Keratinocyte (primary cell): ENCODE data around the gene GRM3. TPM values are rescaled to one million over a fixed set of nuclear protein-coding genes. Genes with fewer than 3 reads are reported as not detected.

Experiments used
- DNase-seq: peaks from one replicate; pipeline ENCODE4 v3.0.0-alpha.2; 2011; ENCODE audit warnings: low read depth, missing footprints, low spot score
- FAIRE-seq: peaks from 2 replicates; lab custom pipeline; 2011; peaks lifted over from hg19 to GRCh38; lab: Jason Lieb, UNC
- H2AFZ ChIP-seq: 2 replicates; pipeline ENCODE4 v1.6.0; 2012; ENCODE audit warnings: low read length, control low read depth, inconsistent platforms; ENCODE audit not compliant: control insufficient read depth
- H3K27ac ChIP-seq: 2 replicates; pipeline ENCODE4 v1.5.1; 2011; ENCODE audit warnings: low read length; ENCODE audit not compliant: control insufficient read depth, insufficient read depth
- H3K27me3 ChIP-seq: 3 replicates; pipeline ENCODE4 v1.6.0; 2011; ENCODE audit warnings: low read length; ENCODE audit not compliant: control insufficient read depth, insufficient read depth; ENCODE audit errors: extremely low read depth
- H3K36me3 ChIP-seq, 2 experiments: 2 replicates in 1 of 2; 3 replicates in 1 of 2; pipeline ENCODE4 v1.5.1; 2011; ENCODE audit warnings: low read length in 2 of 2, mild to moderate bottlenecking in 1 of 2; ENCODE audit not compliant: control insufficient read depth in 2 of 2, insufficient read depth in 2 of 2; ENCODE audit errors: extremely low read depth in 1 of 2
- H3K4me1 ChIP-seq: 3 replicates; pipeline ENCODE4 v1.5.1; 2011; ENCODE audit warnings: low read length; ENCODE audit not compliant: control insufficient read depth, insufficient read depth; ENCODE audit errors: extremely low read depth
- H3K4me2 ChIP-seq: 3 replicates; pipeline ENCODE4 v1.6.0; 2011; ENCODE audit warnings: low read depth, low read length; ENCODE audit not compliant: control insufficient read depth, insufficient read depth; ENCODE audit errors: extremely low read depth
- H3K4me3 ChIP-seq, 3 experiments: fragments of 200-600 bp in 1 of 3; sonication (generic) in 1 of 3; 2 replicates in 2 of 3; 3 replicates in 1 of 3; pipeline ENCODE4 v1.5.1; 2011 to 2016; ENCODE audit warnings: low read length in 3 of 3, mild to moderate bottlenecking in 3 of 3, control low read depth in 2 of 3, inconsistent platforms in 1 of 3, low read depth in 1 of 3, mixed read lengths in 1 of 3, mixed run types in 1 of 3, moderate library complexity in 1 of 3; ENCODE audit not compliant: control insufficient read depth in 2 of 3, insufficient read depth in 2 of 3; ENCODE audit errors: extremely low read depth in 1 of 3
- H3K79me2 ChIP-seq: 2 replicates; pipeline ENCODE4 v1.6.0; 2012; ENCODE audit warnings: low read length; ENCODE audit not compliant: control insufficient read depth, insufficient read depth
- H3K9ac ChIP-seq: 3 replicates; pipeline ENCODE4 v1.6.0; 2011; ENCODE audit warnings: low read length; ENCODE audit not compliant: control insufficient read depth, insufficient read depth; ENCODE audit errors: extremely low read depth
- H3K9me1 ChIP-seq: 3 replicates; pipeline ENCODE4 v1.6.0; 2011; ENCODE audit warnings: low read length; ENCODE audit not compliant: control insufficient read depth, insufficient read depth; ENCODE audit errors: extremely low read depth
- H3K9me3 ChIP-seq: 2 replicates; pipeline ENCODE4 v1.5.1; 2012; ENCODE audit warnings: low read depth, low read length; ENCODE audit not compliant: control insufficient read depth
- H4K20me1 ChIP-seq: 3 replicates; pipeline ENCODE4 v1.6.0; 2011; ENCODE audit warnings: low read length; ENCODE audit not compliant: control insufficient read depth, insufficient read depth; ENCODE audit errors: extremely low read depth
- EZH2 ChIP-seq: IDR thresholded peaks from one replicate; pipeline ENCODE4 v1.6.1; 2012; ENCODE audit warnings: inconsistent platforms, mild to moderate bottlenecking, low read length, moderate library complexity
- dilution Hi-C: fragments of 300-500 bp; cut with MboI; formaldehyde crosslinking; loops from one replicate; pipeline ENCODE4 v1.7.0; 2020; ENCODE audit warnings: low sequenced_read_pairs; ENCODE audit not compliant: extremely low pct_ligation_motif_present
- polyA plus RNA-seq, 5 experiments: library from polyadenylated mRNA; depleted of rRNA in 3 of 5; stranded (reverse) in 3 of 5; stranded (forward) in 1 of 5; unstranded in 1 of 5; fragments of >200 nt; gene quantifications; 1 replicate in 1 of 5; 2 replicates in 3 of 5; 3 replicates in 1 of 5; pipeline versions ENCODE4 v1.2.1 to v1.2.3, GENCODE V29; 2011 to 2012; ENCODE audit warnings: missing spikeins in 2 of 5, low read depth in 1 of 5, low replicate concordance in 1 of 5
- TF ChIP-seq, protein P1 (sequence below), 3 experiments: IDR thresholded peaks in 1 of 3; conservative IDR thresholded peaks in 1 of 3; optimal IDR thresholded peaks in 1 of 3; 2 replicates in 2 of 3; 3 replicates in 1 of 3; pipeline versions ENCODE3 to v1.5.1; 2011; ENCODE audit warnings: low read length in 3 of 3, mild to moderate bottlenecking in 3 of 3, moderate library complexity in 2 of 3, control low read depth in 1 of 3, inconsistent platforms in 1 of 3; ENCODE audit not compliant: insufficient read depth in 2 of 3; ENCODE audit errors: extremely low read depth in 1 of 3

GRM3 gene
- polyA plus RNA-seq, 1 donor (not counting 4 experiments of a cell fraction or from before 2014, with no cell fraction given), result not detected

DNA sequence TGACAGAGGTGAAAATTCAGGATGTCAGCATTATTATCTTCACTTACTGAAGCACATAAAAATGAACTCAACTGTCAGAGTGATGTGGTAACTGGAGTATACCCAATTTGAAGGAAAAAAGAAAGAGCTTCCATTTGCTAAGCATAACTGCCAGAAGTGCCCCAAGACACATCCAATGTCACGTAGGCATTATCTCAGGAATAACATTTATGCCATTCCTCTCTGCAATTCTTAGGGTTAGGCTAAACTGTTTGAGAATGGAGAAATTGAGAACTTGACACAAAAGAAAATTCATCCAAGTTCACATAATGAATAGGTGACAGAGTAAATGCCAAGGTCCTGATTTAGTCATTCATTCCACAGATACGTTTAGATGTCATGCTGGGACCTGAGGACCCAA lies 148.6 kb downstream of the GRM3 start:
- no peak overlapping the region for H3K9ac ChIP-seq
- H3K36me3 ChIP-seq, result no peaks in the 10 kb centered on the region
- no peaks in the 10 kb centered on the region for H3K9me3 ChIP-seq
- dilution Hi-C loops, result no loop called here
- DNase-seq, result no peak
- no peaks in the 10 kb centered on the region for H3K4me1 ChIP-seq
- no peaks in the 10 kb centered on the region for H3K79me2 ChIP-seq
- no peaks in the 10 kb centered on the region for H3K27me3 ChIP-seq
- TF ChIP-seq, protein P1, sequence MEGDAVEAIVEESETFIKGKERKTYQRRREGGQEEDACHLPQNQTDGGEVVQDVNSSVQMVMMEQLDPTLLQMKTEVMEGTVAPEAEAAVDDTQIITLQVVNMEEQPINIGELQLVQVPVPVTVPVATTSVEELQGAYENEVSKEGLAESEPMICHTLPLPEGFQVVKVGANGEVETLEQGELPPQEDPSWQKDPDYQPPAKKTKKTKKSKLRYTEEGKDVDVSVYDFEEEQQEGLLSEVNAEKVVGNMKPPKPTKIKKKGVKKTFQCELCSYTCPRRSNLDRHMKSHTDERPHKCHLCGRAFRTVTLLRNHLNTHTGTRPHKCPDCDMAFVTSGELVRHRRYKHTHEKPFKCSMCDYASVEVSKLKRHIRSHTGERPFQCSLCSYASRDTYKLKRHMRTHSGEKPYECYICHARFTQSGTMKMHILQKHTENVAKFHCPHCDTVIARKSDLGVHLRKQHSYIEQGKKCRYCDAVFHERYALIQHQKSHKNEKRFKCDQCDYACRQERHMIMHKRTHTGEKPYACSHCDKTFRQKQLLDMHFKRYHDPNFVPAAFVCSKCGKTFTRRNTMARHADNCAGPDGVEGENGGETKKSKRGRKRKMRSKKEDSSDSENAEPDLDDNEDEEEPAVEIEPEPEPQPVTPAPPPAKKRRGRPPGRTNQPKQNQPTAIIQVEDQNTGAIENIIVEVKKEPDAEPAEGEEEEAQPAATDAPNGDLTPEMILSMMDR (optimal IDR thresholded peaks at IDR 0.05 in 1 of 3, IDR thresholded peaks at IDR 0.05 in 1 of 3, conservative IDR thresholded peaks at IDR 0.05 in 1 of 3; ENCODE audit: extremely low read depth in 1 of 3, insufficient read depth in 2 of 3, low read length in 3 of 3), result no peak
- no peak for TF ChIP-seq EZH2
- no peaks in the 10 kb centered on the region for H4K20me1 ChIP-seq
- H2AFZ ChIP-seq, result no peak overlapping the region
- no peaks in the 10 kb centered on the region for H3K9me1 ChIP-seq
- H3K4me3 ChIP-seq, result no peak overlapping the region
- H3K4me2 ChIP-seq, result no peak overlapping the region
- no peak for FAIRE-seq
- H3K27ac ChIP-seq, result no peak overlapping the region

DNA sequence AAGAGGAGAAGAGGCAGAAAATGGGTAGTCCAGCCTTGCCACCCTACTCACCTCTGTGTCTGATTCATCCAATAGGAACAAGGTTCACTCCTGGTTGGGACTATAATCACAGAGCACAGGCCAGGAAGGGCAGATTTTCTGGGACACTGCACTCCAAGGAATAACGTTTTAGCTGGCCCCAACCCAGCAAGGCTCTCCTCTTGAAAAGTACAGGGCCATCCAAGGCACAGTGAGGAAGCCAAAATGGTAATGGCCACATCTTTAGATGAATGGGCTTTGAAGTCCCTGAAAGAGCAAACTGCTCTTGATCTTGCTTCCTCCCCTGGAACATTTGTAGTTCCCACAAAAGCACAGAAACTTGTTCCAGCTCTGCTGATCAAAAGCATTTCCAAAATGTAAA lies 149.4 kb downstream of the GRM3 start:
- no peak overlapping the region for H2AFZ ChIP-seq
- no peaks in the 10 kb centered on the region for H3K9me1 ChIP-seq
- no peak for DNase-seq
- no peak overlapping the region for H3K4me2 ChIP-seq
- H3K9me3 ChIP-seq, result no peaks in the 10 kb centered on the region
- no peaks in the 10 kb centered on the region for H3K36me3 ChIP-seq
- dilution Hi-C loops, result no loop called here
- H3K4me3 ChIP-seq, result no peak overlapping the region
- H3K9ac ChIP-seq, result no peak overlapping the region
- no peaks in the 10 kb centered on the region for H4K20me1 ChIP-seq
- TF ChIP-seq EZH2, result no peak
- TF ChIP-seq, protein P1 (optimal IDR thresholded peaks at IDR 0.05 in 1 of 3, IDR thresholded peaks at IDR 0.05 in 1 of 3, conservative IDR thresholded peaks at IDR 0.05 in 1 of 3; ENCODE audit: extremely low read depth in 1 of 3, insufficient read depth in 2 of 3, low read length in 3 of 3), result no peak
- no peaks in the 10 kb centered on the region for H3K79me2 ChIP-seq
- H3K27ac ChIP-seq, result no peak overlapping the region
- no peaks in the 10 kb centered on the region for H3K27me3 ChIP-seq
- no peaks in the 10 kb centered on the region for H3K4me1 ChIP-seq
- no peak for FAIRE-seq
